ENCODE data around the gene TKTL1.

TKTL1 gene

DNA sequence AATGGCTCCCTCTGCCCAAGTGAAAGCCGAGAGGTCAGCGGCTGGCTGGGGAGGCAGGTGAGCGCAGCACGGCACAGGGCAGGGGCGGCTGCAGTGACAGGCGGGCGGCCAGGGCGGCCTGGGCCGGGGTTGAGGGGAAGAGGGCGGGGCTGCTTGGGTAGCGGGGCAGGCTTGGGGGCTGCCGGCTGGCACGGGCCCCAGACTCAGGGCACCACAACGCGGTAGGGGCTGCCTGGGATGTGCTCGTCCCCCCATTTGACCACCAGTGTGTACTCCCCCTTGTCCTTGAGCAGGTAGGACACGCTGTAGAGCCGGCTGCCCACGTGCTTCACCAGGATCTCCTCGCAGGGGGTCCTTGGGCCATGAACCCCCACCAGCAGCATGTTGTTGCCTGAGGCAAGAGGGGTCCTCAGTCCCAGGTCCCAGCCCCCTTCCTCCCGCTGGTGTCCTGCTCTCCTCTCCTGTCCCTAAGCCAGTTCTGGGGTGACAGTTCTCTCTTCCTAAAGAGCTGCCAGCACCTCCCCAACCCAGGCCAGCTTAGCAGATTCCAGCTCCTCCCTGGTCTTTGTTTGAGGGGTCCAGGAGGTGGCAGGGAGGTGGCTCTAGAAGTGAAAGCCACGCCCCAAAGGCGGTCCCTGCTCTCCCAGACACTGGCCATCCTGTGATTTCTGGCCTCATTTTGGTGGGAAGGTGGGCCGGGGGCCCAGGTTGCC lies 53.2 kb downstream of the TKTL1 start:
- DNase-seq, result no peak

DNA sequence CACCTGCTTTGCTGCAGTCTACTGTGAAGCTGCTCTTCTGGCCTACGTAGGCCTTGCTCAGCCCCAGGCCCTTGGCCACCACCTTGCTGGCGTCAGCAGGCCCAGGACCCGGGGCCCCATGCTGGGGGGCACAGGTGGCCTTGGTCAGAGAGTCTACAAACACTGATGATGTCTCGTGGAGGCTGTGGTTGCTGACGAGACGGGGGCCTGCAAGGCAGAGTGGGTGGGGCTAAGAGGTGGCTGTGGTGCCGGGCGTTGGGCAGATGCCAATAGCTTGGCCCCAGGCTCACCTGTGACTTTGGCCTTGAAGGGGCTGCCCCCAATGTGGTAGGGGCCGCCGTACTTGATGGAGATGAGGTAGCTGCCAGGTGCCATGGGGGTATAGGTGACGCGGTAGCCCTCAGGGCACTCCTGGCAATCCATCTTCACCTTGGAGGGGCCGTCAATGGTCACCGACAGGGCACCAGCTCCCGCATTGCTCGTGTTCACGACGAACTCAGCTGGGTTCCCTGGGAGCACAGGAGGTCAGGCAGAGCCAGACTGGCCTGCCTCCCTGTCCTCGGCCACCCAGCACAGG lies 53.9 kb downstream of the TKTL1 start:
- DNase-seq, result no peak

DNA sequence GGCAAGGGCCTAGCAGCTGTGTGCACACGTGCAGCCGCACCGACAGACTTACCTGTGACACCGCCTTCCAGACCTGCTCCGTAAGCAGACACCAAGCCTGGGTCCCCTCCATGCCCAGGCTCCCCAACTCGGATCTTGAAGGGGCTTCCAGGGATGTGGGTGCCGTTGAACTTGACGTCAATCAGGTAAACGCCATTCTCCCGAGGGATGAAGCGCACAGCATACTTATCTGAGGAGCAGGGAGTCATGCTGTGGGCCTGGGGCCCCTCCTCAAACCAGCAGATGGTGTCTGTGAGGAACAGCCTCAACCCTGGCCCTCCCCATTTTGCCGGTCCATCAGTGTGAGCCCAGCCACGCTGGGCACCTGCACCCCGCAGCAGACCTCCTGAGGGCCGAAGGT lies 54.4 kb downstream of the TKTL1 start:
- DNase-seq, result no peak

DNA sequence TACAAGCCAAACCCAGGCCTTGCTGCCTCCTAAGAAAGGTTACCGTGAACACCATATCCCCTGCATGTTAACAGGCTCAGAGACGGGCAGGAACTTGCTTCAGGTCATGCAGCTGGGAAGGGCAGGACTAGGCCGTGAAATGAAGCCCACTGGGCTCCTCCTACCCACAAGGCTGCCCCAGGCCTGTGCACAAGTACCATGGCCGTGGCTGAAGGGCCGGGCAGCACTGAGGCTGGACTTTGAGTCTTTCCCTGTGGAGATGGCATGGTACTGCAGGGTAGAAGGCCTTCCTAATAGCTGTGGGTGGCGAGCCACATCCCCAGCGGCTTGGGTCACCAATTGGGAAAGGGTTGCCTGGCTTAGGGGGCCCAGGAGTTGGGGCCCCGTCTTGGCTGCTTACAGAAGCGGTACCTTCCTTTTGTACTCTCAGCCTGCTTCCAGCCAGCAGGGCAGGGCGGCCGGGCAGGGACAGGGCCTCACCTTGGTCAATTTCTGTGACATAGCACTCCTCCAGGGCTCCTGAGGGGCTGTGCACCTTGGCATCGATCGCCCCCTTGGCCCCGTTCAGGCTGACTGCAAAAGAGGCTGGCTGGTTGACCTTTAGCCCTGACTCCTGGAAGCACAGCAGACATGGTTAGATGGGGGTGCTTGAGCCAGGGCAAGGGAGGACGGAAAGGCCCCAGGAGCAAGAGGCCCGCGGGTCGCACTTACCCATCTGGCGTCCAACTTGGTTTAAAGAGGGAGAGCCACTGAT lies 55.0 kb downstream of the TKTL1 start:
- DNase-seq, result no peak

- peak in 3 of 5 donors; percentile 27 to 71 (median 37) for DNase-seq
Measured at GRCh38 chrX:154351183-154352011, 55.8 kb downstream of the TKTL1 start.

GRCh38 chrX:154352012-154352401 lies 56.4 kb downstream of the TKTL1 start:
- DNase-seq, result no peak

DNA sequence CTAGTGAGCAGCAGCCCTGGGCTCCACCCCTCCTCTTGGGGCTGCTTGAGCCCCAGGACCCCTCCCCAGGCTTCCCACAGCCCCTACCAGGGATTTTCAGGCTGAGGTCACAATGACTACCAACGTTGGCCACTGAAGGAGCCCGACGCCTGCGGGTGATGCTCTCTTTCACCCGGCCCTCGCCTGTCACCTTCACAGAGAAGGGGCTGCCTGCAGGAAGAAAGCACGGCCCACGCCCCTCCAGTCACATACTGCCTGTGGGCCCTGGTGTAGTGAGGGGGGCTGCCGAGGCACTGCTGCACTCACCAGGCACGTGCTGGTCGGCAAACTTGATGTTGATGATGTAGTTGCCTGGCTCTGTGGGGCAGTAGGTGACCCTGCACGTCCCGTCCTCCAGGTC lies 56.9 kb downstream of the TKTL1 start:
- DNase-seq, result no peak

DNA sequence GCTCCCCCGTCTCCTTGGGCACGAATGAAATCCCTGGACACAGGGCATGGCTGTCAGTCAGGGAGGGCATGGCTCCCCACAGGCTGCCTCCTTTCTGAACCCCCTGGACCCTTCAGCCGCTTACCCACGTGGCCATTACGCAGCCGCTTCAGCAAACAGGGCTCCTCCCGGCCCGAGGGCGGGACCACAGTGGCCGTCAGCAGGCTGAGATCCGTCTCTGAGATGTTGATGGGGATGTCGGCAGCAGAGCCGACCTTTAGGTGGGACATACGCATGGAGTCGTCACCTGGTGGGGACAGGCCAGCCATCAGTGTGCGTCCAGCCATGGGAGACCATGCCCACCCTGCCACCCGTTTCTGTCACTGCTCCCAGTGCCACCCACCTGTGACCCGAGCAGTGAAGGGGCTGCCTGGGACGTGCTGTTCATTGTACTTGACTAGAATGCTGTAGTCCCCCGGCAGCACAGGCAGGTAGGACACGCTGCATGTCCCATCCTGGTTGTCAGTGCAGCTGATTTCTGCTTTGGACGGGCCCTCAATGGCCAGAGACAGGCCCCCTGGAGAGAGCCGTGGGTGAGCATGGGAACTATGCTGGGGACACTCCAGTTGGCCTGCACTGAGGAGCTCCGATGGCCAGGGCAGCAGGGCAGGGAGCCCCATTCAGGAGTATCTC lies 57.7 kb downstream of the TKTL1 start:
- no peak for DNase-seq

DNA sequence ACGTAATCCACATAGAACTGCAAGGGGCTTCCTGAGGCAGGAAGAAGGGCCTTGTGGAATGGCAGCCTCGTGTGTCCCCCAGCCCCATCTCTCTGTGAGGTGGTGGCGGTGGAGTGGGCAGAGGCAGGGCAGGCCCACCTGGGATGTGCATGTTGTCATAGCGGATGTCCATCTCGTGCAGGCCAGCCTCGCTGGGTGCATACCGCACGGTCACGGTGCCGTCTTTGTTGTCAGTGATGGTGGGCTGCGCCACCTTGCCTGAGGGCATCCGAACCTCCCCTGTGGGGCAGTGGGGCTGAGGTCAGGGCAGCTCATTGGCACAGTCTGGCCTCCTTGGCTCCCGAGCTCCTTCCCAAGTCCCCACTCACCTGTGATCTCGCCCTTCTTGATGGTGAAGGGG lies 58.4 kb downstream of the TKTL1 start:
- DNase-seq, result no peak

- DNase-seq, result no peak
Measured at GRCh38 chrX:154354516-154354915, 58.9 kb downstream of the TKTL1 start.

GRCh38 chrX:154355094-154355775 lies 59.6 kb downstream of the TKTL1 start:
- DNase-seq, result no peak

GRCh38 chrX:154355776-154356140 lies 60.2 kb downstream of the TKTL1 start:
- DNase-seq, result no peak

- no peak for DNase-seq
Measured at GRCh38 chrX:154356596-154356995, 61.0 kb downstream of the TKTL1 start.

GRCh38 chrX:154357205-154357604 lies 61.6 kb downstream of the TKTL1 start:
- no peak for DNase-seq

DNA sequence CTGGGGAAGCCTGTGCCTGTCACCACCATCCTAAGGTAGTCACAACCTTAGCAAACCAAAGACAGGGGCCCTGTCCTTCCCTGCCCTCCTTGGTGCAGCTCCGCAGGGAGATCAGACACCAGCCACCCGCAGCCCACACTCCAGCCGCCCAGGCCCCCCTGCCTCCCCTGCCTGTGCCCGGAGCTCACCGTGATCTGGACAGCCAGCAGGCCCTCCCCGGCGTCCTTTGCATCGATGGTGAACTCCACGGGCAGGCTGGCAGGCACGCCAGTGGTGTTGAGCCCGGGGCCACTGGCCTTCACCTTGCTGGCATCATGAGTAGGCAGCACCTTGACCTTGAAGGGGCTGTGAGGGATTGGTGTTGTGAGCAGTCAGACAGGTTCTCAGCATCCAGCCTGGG lies 62.4 kb downstream of the TKTL1 start:
- no peak for DNase-seq

GRCh38 chrX:154358829-154359228 lies 63.2 kb downstream of the TKTL1 start:
- no peak for DNase-seq

DNA sequence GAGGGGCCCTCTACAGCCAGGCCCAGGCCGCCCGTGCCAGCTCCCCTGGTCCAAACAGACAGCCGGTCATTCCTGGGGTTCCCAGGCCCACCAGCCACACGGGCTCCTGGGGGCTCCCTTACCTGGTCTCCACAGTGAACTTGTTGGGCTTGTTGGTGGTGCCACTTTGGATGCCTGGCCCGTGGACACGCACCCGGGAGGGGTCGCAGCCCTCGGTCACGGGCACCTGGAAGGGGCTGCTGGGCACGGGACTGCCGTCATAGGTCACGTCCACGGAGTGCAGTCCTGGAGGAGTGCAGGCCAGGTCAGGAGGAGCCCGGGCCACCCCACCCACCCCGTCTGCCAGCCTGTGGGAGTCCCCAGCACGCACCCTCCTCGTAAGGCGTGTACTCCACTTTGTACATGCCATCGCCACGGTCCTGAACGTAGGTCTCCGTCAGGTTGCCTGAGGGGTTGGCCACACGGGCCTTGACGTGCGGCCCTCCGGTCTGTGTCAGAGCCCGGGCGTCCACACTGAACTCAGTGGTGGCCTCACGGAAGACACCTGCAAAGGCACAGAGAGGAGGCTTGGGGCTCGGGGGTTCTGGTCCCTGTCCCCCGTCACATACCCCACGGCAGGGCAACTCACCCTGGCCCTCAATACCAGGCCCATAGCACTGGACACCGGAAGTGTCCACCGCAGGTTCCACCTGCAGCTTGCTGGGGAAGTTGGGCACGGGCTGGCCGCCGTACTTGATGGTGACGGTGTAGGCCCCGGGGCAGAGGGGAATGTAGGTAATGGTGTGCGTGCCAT lies 64.0 kb downstream of the TKTL1 start:
- DNase-seq, result no peak

GRCh38 chrX:154360155-154360713 lies 64.6 kb downstream of the TKTL1 start:
- DNase-seq, result no peak

DNA sequence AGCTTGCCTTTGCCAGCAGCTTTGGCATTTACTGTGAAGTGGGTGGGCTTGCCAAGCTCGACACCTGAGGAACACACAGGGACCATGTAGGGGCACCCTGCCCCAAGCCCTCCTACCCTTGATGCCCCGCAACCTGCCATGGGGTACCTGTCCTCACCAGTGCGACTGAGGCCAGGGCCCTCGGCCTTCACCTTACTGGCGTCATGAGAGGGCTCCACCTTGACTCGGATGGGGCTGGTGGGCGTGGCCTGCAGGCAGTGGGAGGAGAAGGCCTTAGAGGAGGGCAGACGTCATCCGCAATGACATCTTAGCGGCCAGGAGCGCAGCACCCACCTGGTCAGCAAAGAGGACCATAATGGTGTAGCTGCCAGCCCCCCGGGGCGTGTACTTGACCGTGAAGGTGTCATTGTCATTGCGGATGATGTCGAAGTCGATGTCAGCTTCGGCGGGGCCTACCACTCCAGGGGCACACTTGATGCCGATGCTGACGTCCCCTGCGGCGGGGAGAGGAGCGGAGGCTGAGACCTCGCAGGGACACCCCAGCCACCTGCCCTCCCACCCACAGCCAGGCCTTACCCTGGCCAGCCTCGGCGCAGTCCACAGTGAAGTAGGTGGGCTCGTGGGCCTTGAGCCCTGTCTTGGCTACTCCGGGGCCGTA lies 66.6 kb downstream of the TKTL1 start:
- no peak for DNase-seq

DNA sequence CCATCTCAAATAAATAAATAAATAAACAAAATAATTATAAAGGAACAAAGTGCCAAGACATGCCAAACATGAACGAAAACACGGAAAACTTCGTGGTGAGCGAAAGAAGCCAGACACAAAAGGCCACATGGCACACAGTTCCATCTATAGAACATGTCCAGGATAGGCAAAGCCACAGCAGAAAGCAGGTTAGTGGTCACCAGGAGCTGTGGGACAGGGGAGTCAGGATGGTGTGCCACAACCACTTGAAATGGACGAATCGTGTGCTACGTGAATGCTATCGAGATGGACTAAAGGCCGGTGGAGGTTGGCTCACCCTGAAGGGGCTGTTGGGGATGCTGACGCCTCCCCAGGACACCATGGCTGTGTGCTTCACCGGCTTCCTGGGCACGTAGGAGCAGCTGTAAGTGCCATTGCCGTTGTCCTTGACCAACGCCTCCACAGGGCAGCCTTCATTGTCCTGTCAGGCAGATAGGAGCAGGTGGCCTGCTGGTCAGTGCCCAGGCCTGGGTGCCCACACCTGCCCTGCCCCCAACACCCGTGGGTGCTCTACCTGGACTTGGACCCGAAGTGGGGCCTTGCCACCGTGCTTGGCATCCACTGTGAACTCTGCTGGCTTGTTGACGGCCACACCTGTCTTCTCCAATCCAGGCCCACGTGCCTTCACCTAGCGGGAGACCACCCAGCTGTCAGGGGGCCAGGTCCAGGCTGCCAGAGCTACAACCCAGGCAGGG lies 68.3 kb downstream of the TKTL1 start:
- no peak for DNase-seq

Measured in T-helper 1 cell (primary cell).